Fibroblast of upper back skin (primary cell): ENCODE data around the gene CELSR2.

Experiments
- DNase-seq: peaks from one replicate; pipeline ENCODE4 v3.0.0-alpha.2; 2013

The CELSR2 gene

GRCh38 chr1:109312246-109312645, 62.9 kb downstream of the CELSR2 start:
- no peak for DNase-seq

GRCh38 chr1:109312978-109313775, 63.8 kb downstream of the CELSR2 start:
- peak; percentile 13 for DNase-seq

GRCh38 chr1:109314795-109315194, 65.5 kb downstream of the CELSR2 start:
- peak; percentile 57 for DNase-seq

- DNase-seq: no peak
These were observed 65.9 kb downstream of the CELSR2 start for GRCh38 chr1:109315288-109315687.

DNA sequence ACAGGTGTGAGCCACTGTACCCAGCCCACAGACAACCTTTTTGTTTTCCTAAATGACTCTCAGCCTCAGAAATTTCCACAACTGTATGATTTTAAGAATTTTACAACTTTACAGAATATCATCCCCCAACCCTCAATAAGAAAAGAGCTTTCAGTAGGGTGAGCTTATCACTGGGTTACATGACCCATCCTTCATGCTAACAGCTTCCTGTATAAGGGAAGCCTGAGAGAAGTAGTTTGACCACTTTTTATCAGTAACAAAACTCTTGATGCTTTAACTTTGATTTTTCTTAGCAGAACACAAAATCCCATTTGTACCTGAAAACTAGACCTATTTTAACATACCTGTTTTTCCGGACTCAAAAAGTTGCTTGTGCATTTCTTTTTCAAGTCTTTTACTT, 67.2 kb downstream of the CELSR2 start:
- DNase-seq: no peak

DNA sequence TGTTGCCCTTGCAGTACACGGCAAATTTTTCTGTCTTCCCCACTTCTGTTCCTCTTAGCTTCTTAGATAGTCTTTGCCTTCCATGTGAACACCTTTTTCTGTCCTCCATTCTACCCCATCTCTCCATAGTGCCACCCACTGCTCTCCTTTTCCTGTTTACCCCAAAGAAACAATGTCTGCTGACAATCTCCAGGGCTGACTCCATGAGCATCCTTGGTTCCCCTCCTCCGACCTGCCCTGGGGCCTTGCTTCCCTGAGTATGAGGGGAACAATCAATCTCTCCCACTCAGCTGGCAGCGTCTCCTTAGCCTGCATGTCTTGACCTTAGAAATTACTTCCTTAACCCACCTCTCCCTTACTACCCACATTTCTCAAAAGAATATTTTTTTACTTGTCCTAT, 69.8 kb downstream of the CELSR2 start:
- DNase-seq: no peak

DNA sequence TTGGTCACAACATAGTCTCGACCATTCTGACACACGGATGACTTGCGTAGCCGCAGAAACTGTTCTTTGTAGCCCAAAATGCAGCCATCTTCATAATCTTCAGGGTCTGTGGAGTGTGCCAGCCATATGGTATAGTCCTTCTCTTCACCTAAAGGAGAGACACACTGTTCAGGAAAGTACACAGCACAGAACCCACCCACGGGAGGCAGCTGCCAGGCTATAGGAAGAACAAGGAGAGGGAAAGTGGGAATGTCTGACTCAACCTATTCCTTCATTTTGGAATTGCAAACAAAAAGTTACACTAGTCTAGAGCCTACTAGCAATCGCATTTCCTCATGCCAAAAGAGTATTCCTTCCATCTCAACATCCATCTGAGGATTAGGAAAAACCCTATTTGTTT, 73.6 kb downstream of the CELSR2 start:
- DNase-seq: no peak
